K562 (cell line): ENCODE results near the gene IP6K1. TPM values are rescaled to one million over a fixed set of nuclear protein-coding genes. Genes with fewer than 3 reads are reported as not detected.

ENCODE experiments used
- CTBP1 ChIP-seq: fragments of 450-650 bp; IDR thresholded peaks from 2 replicates; pipeline ENCODE4 v1.6.1; 2016; ENCODE audit warnings: borderline replicate concordance
- CUX1 ChIP-seq: fragments of 200-800 bp; sonication (Bioruptor generic); IDR thresholded peaks from 2 replicates; pipeline ENCODE4 v1.6.1; 2016; ENCODE audit warnings: missing genetic modification characterization, missing compliant biosample characterization
- DPF2 ChIP-seq: fragments of 450-650 bp; IDR thresholded peaks from 2 replicates; pipeline ENCODE4 v1.6.1; 2016
- EGR1 ChIP-seq: fragments of 450-650 bp; conservative IDR thresholded peaks from 2 replicates; pipeline ENCODE4 v1.6.1; 2017; ENCODE audit warnings: mild to moderate bottlenecking
- ERF ChIP-seq: fragments of 450-650 bp; formaldehyde crosslinking; IDR thresholded peaks from 2 replicates; pipeline ENCODE4 v1.4.0; 2020; ENCODE audit warnings: mild to moderate bottlenecking, mixed read lengths
- EWSR1 ChIP-seq: fragments of 450-650 bp; IDR thresholded peaks from 2 replicates; pipeline ENCODE4 v1.6.1; 2018; ENCODE audit warnings: borderline replicate concordance, mild to moderate bottlenecking, low read depth, moderate library complexity; ENCODE audit not compliant: partially characterized antibody
- HMG20B ChIP-seq: fragments of 250-450 bp; sonication (Bioruptor Pico); IDR thresholded peaks from 2 replicates; pipeline ENCODE4 v1.5.0; 2021; ENCODE audit warnings: mild to moderate bottlenecking
- KDM4B ChIP-seq, 2 experiments: fragments of 450-650 bp in 1 of 2; sonication (generic) in 1 of 2; IDR thresholded peaks; 2 replicates each; pipeline ENCODE4 v1.6.1; 2016 to 2017; ENCODE audit warnings: borderline replicate concordance in 2 of 2, antibody characterized with exemption in 1 of 2, low read depth in 1 of 2, mild to moderate bottlenecking in 1 of 2
- KLF10 ChIP-seq: fragments of 250-450 bp; sonication (Bioruptor Pico); IDR thresholded peaks from 2 replicates; pipeline ENCODE4 v1.6.1; 2021; ENCODE audit warnings: matching md5 sums
- MAZ ChIP-seq, 2 experiments: fragments of 450-650 bp in 1 of 2; sonication (generic) in 1 of 2; formaldehyde crosslinking; IDR thresholded peaks in 1 of 2; conservative IDR thresholded peaks in 1 of 2; 2 replicates each; pipeline versions ENCODE4 v1.4.0 to v1.5.0; 2020; ENCODE audit warnings: mild to moderate bottlenecking in 1 of 2, missing genetic modification reagents in 1 of 2
- MECOM ChIP-seq: fragments of 250-450 bp; sonication (Bioruptor Pico); IDR thresholded peaks from 2 replicates; pipeline ENCODE4 v1.8.0; 2022; ENCODE audit warnings: inconsistent platforms
- MTF1 ChIP-seq: fragments of 250-450 bp; sonication (Bioruptor Pico); IDR thresholded peaks from 2 replicates; pipeline ENCODE4 v1.9.0; 2021; ENCODE audit warnings: moderate library complexity, mild to moderate bottlenecking, inconsistent platforms, borderline replicate concordance
- NFRKB ChIP-seq: fragments of 450-650 bp; IDR thresholded peaks from 2 replicates; pipeline ENCODE4 v1.6.1; 2016; ENCODE audit warnings: low read depth
- ZBTB43 ChIP-seq: sonication (generic); formaldehyde crosslinking; IDR thresholded peaks from 2 replicates; pipeline ENCODE4 v1.8.0; 2023; ENCODE audit warnings: mild to moderate bottlenecking, missing genetic modification reagents
- ZNF507 ChIP-seq: conservative IDR thresholded peaks from 2 replicates; pipeline ENCODE4 v1.6.1; 2017; ENCODE audit warnings: missing genetic modification characterization, missing compliant biosample characterization
- ZNF785 ChIP-seq: fragments of 250-450 bp; sonication (Bioruptor Pico); IDR thresholded peaks from 2 replicates; pipeline ENCODE4 v1.4.0; 2020; ENCODE audit warnings: mild to moderate bottlenecking
- polyA plus RNA-seq, 8 experiments: library from polyadenylated mRNA; depleted of rRNA in 4 of 8; stranded (reverse) in 5 of 8; unstranded in 3 of 8; fragments of >200 nt; fragmentation: Nextera tagmentation in 2 of 8; fragmentation: Illumina TruSeq in 1 of 8; extraction: Ambion mirVana in 2 of 8; extraction: Trizol in 1 of 8; gene quantifications; 2 replicates each; pipeline versions ENCODE4 v1.2.1 to v1.2.3, GENCODE V29; 2011 to 2014; ENCODE audit warnings: inconsistent platforms in 1 of 8, missing spikeins in 1 of 8
- total RNA-seq, 7 experiments: library from RNA; depleted of rRNA in 6 of 7; stranded (reverse); fragments of >200 nt in 6 of 7; fragmentation: Illumina TruSeq in 2 of 7; extraction: Trizol in 2 of 7; gene quantifications; 2 replicates each; pipeline versions ENCODE4 v1.2.1 to v1.2.3, GENCODE V29; 2011 to 2021; ENCODE audit warnings: low replicate concordance in 1 of 7
- TF ChIP-seq, protein P1 (sequence below): fragments of 250-450 bp; sonication (Bioruptor Pico); IDR thresholded peaks from 2 replicates; pipeline ENCODE4 v1.8.0; 2021; ENCODE audit warnings: moderate library complexity, mild to moderate bottlenecking, inconsistent platforms
- TF ChIP-seq, protein P2 (sequence below): fragments of 450-650 bp; conservative IDR thresholded peaks from 2 replicates; pipeline ENCODE4 v1.6.1; 2016; ENCODE audit warnings: missing genetic modification characterization, low read depth, mild to moderate bottlenecking, control low read depth, missing compliant biosample characterization

Gene IP6K1
- total and polyA plus RNA-seq, 9 of the 15 experiments (the other 6 are each of a cell fraction or from before 2014, with no cell fraction given): 0.46 to 29.2 (median 13.1) TPM

DNA sequence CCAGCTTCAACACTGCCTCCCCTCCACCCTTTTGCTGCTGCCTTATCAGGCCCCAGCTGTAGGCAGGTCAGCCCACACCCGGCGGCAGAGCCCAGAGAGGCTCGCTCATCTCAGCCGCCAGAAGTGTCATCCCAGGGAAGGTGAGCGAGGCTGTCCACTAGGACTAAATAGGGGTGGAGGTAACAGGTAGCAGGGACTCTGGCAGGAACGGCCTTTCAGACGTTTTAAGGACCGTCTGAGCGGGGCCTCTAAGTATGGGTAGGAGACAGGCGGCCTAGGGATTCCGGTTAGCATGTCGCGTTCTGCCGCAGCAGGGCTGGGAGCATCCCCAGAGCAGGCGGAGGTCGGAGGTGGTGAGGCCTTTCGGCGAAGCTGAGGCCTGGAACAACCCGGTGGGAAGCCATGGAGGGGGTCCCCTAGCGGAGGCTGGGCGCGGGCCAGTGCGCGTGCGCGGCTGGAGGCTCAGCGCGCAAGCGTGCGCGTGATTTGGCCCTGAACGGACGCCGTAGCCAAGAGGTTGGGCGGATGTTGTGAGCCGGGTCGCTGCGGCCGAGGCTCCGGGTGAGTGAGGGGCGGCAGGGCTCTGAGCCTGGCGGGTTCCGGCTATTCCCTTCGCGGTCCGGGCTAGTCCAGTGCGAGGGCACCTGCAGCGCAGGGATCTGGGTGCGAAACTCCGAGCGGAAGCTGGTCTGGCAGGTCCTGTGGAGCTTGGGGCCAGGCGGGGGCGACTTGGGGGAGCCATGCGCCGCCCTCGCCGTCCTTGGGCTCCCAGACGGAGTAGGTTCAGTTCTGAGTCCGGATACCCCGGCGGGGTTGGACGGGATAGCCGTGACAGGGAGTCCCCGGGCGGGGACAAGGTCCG is 97.1 kb downstream of the IP6K1 start, which contains the start of the genes MST1 and RNF123 (continued):
- TF ChIP-seq CUX1 (CRISPR knock-in tag) (no peak), KLF10 (CRISPR knock-in tag) (no peak), ERF (CRISPR knock-in tag) (peak; percentile 76; the same call in 1 of the 2 replicates), NFRKB (no peak), MAZ (CRISPR knock-in tag; conservative IDR thresholded peaks at IDR 0.05 in 1 of 2, IDR thresholded peaks at IDR 0.05 in 1 of 2) (peak; percentile 25 to 71; a peak in 3 of 4 replicates), HMG20B (CRISPR knock-in tag) (no peak), EGR1 (peak; percentile 57), ZNF507 (tag) (no peak), CTBP1 (no peak), MTF1 (no peak), DPF2 (0 out of 2 replicates have a peak, but pooled peaks have one; percentile 19), MECOM (no peak), ZNF785 (CRISPR knock-in tag) (no peak), ZBTB43 (no peak), EWSR1 (no peak), KDM4B (IDR thresholded peaks at IDR 0.05; ENCODE audit: borderline replicate concordance in 2 of 2, low read depth in 1 of 2) (peak in 1 of 2 experiments; percentile 15; a peak in 1 of 4 replicates)
- TF ChIP-seq, protein P1, sequence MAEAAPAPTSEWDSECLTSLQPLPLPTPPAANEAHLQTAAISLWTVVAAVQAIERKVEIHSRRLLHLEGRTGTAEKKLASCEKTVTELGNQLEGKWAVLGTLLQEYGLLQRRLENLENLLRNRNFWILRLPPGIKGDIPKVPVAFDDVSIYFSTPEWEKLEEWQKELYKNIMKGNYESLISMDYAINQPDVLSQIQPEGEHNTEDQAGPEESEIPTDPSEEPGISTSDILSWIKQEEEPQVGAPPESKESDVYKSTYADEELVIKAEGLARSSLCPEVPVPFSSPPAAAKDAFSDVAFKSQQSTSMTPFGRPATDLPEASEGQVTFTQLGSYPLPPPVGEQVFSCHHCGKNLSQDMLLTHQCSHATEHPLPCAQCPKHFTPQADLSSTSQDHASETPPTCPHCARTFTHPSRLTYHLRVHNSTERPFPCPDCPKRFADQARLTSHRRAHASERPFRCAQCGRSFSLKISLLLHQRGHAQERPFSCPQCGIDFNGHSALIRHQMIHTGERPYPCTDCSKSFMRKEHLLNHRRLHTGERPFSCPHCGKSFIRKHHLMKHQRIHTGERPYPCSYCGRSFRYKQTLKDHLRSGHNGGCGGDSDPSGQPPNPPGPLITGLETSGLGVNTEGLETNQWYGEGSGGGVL (CRISPR knock-in tag): no peak
- TF ChIP-seq, protein P2, sequence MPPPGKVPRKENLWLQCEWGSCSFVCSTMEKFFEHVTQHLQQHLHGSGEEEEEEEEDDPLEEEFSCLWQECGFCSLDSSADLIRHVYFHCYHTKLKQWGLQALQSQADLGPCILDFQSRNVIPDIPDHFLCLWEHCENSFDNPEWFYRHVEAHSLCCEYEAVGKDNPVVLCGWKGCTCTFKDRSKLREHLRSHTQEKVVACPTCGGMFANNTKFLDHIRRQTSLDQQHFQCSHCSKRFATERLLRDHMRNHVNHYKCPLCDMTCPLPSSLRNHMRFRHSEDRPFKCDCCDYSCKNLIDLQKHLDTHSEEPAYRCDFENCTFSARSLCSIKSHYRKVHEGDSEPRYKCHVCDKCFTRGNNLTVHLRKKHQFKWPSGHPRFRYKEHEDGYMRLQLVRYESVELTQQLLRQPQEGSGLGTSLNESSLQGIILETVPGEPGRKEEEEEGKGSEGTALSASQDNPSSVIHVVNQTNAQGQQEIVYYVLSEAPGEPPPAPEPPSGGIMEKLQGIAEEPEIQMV: peak; percentile 96
